Breast epithelium (tissue), 3 donors: Measurements from ENCODE around the gene BAX.

Experiments used
- CTCF ChIP-seq, 3 donors: fragments of 450-650 bp; IDR thresholded peaks; one replicate each; pipeline ENCODE4 v1.5.1; 2016 to 2017; ENCODE audit warnings: antibody characterized with exemption in 3 of 3, mild to moderate bottlenecking in 3 of 3, moderate library complexity in 3 of 3
- POLR2A ChIP-seq: fragments of 450-650 bp; IDR thresholded peaks from one replicate; pipeline ENCODE4 v1.6.1; 2016; ENCODE audit warnings: antibody characterized with exemption, mild to moderate bottlenecking, moderate library complexity
- POLR2AphosphoS5 ChIP-seq, 3 donors: sonication (generic); formaldehyde crosslinking; IDR thresholded peaks; one replicate each; pipeline ENCODE4 v1.6.1; 2017; ENCODE audit warnings: antibody characterized with exemption in 3 of 3

GRCh38 chr19:49004133-49004532 lies 49.5 kb downstream of the BAX start:
- TF ChIP-seq POLR2A = no peak
- TF ChIP-seq CTCF (IDR thresholded peaks at IDR 0.05) = no peak
- TF ChIP-seq POLR2AphosphoS5 (IDR thresholded peaks at IDR 0.05) = no peak
